ENCODE results near the gene HEATR5A.
"Not testable (repeated sequence)": the region's sequence is repeated elsewhere in the genome, so short reads cannot be mapped to it uniquely, and the experiment has no call there.

The HEATR5A gene

GRCh38 chr14:31261859-31262731, 158.3 kb downstream of the HEATR5A start:
- DNase-seq (ENCODE audit: insufficient read length, low spot score): no peak

GRCh38 chr14:31261523-31261858, 158.9 kb downstream of the HEATR5A start:
- FAIRE-seq: no peak

More at GRCh38 chr14:31261859-31262731, 158.3 kb downstream of the HEATR5A start:
- FAIRE-seq: no peak

GRCh38 chr14:31259040-31259435, 161.3 kb downstream of the HEATR5A start:
- DNase-seq (ENCODE audit: insufficient read length, low spot score); FAIRE-seq: not testable (repeated sequence)

More at GRCh38 chr14:31261523-31261858, 158.9 kb downstream of the HEATR5A start:
- DNase-seq (ENCODE audit: insufficient read length, low spot score): no peak

GRCh38 chr14:31258427-31259039, 161.8 kb downstream of the HEATR5A start:
- DNase-seq (ENCODE audit: insufficient read length, low spot score): no peak
- FAIRE-seq: no peak

- FAIRE-seq; DNase-seq (ENCODE audit: insufficient read length, low spot score): not testable (repeated sequence)
Observed at GRCh38 chr14:31257554-31258426, 162.6 kb downstream of the HEATR5A start.

GRCh38 chr14:31257244-31257553, 163.2 kb downstream of the HEATR5A start:
- no peak for FAIRE-seq
- no peak for DNase-seq (ENCODE audit: insufficient read length, low spot score)

GRCh38 chr14:31256534-31257243, 163.7 kb downstream of the HEATR5A start:
- DNase-seq (ENCODE audit: insufficient read length, low spot score) (no peak), FAIRE-seq (peak; percentile 4)

GRCh38 chr14:31255918-31256317, 164.4 kb downstream of the HEATR5A start:
- FAIRE-seq: not testable (repeated sequence)

GRCh38 chr14:31255286-31255685, 165.1 kb downstream of the HEATR5A start:
- DNase-seq (ENCODE audit: insufficient read length, low spot score): no peak
- no peak for FAIRE-seq

More at GRCh38 chr14:31255918-31256317, 164.4 kb downstream of the HEATR5A start:
- DNase-seq (ENCODE audit: insufficient read length, low spot score): not testable (repeated sequence)

- DNase-seq (ENCODE audit: insufficient read length, low spot score) (no peak), FAIRE-seq (no peak)
Observed at GRCh38 chr14:31253746-31254471, 166.4 kb downstream of the HEATR5A start.

- no peak for DNase-seq (ENCODE audit: insufficient read length, low spot score)
- no peak for FAIRE-seq
Observed at GRCh38 chr14:31252865-31253264, 167.5 kb downstream of the HEATR5A start.

- DNase-seq (ENCODE audit: insufficient read length, low spot score): no peak
- no peak for FAIRE-seq
Observed at GRCh38 chr14:31251028-31251958, 169.1 kb downstream of the HEATR5A start.

- DNase-seq (ENCODE audit: insufficient read length, low spot score) (no peak), FAIRE-seq (no peak)
Observed at GRCh38 chr14:31244626-31245025, 175.7 kb downstream of the HEATR5A start.

GRCh38 chr14:31243860-31244259, 176.5 kb downstream of the HEATR5A start:
- DNase-seq (ENCODE audit: insufficient read length, low spot score): no peak
- FAIRE-seq: peak; percentile 28

GRCh38 chr14:31242161-31242940, 178.0 kb downstream of the HEATR5A start:
- not testable (repeated sequence) for DNase-seq (ENCODE audit: insufficient read length, low spot score)

More at GRCh38 chr14:31242161-31242940, 178.0 kb downstream of the HEATR5A start:
- not testable (repeated sequence) for FAIRE-seq
